NCI-H2227 treated with DMSO at 0.1 percent for 48 hours (cell line): Measurements from ENCODE around the gene FBXO4.

Source experiments
- DNase-seq: peaks from one replicate; lab custom pipeline; 2025; lab: John Stamatoyannopoulos, UW

Gene FBXO4, protein sequence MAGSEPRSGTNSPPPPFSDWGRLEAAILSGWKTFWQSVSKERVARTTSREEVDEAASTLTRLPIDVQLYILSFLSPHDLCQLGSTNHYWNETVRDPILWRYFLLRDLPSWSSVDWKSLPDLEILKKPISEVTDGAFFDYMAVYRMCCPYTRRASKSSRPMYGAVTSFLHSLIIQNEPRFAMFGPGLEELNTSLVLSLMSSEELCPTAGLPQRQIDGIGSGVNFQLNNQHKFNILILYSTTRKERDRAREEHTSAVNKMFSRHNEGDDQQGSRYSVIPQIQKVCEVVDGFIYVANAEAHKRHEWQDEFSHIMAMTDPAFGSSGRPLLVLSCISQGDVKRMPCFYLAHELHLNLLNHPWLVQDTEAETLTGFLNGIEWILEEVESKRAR

GRCh38 chr5:41924872-41925554 lies at the start of gene FBXO4:
FBXO4 (plus strand) TSS chr5:41925281; CDS start chr5:41925310, 29 bp downstream.
- DNase-seq: peak; percentile 76

DNA sequence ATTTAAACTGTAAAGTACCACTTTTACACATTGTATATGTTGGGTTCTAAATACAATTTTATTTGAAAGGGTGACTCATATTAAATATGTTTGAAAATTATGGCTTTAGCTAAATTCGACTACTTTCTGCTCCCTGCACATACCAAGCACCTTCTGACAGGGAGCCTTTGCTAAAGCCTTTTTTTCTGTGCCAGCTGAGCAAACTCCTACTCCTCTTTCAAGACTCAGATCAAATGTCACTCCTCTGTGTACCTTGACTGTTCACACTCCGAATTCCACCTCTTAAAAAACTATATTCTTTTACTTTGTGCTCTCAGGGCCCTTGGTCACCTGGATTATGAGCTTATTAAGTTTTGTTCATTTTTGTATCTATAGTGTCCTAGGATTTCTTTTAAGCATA lies 48.4 kb upstream of the FBXO4 start:
- no peak for DNase-seq

DNA sequence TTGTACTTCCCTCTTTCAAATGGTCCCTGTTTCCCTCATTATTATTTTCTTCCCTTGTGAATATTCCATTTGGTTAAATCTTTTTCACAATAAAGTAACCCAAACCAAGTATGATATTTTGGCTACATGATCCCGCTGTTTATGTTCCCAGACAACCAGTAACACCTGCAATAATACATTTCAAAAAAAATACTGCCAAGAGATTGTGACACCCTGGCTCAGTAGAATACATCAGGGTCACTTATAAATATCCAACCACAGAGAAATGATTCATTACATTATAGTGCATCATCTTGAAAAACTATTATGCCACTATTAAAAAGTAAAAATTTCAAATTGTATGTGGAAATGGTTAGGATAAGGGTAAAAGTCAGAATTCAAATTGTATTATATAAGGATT lies 47.7 kb upstream of the FBXO4 start:
- no peak for DNase-seq

DNA sequence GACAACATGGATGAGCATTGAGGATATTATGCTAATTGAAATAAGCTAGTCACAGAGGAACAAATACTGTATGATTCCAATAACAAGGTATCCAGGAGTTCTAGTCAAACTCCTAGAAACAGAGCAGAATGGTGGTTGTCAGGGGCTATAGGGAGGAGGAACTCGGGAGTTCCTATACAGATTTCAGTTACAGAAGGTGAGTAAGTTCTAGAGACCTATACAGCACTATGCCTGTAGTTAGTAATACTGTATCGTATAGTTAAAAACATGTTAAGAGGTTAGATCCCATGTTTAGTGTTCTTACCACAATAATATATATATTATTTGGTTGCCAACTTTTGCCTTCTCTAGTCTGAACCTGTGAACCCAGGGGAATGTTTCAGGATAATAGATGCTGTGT lies 46.9 kb upstream of the FBXO4 start:
- DNase-seq: no peak

GRCh38 chr5:41878643-41879478 lies 46.2 kb upstream of the FBXO4 start:
- no peak for DNase-seq

DNA sequence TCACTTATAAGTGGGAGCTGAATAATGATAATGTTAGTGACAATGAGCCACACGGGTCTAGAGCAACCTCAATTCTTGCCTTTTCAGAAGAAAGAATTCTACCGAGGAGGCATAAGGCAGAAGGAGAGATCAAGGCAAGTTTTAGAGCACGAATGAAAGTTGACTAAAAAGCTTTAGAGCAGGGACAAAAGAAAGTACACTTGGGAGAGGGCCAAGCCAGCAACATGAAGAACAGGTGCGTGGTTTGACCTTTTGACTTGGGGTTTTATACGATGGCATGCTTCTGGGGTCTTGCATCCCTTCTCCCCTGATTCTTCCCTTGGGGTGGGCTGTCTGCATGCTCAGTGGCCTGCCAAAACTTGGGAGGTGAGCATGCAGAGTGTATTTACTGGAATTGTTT lies 42.3 kb upstream of the FBXO4 start:
- DNase-seq: no peak

GRCh38 chr5:41883243-41883642 lies 41.8 kb upstream of the FBXO4 start:
- DNase-seq: no peak

GRCh38 chr5:41883936-41884335 lies 41.1 kb upstream of the FBXO4 start:
- DNase-seq: no peak

GRCh38 chr5:41885286-41885685 lies 39.8 kb upstream of the FBXO4 start:
- DNase-seq: no peak

DNA sequence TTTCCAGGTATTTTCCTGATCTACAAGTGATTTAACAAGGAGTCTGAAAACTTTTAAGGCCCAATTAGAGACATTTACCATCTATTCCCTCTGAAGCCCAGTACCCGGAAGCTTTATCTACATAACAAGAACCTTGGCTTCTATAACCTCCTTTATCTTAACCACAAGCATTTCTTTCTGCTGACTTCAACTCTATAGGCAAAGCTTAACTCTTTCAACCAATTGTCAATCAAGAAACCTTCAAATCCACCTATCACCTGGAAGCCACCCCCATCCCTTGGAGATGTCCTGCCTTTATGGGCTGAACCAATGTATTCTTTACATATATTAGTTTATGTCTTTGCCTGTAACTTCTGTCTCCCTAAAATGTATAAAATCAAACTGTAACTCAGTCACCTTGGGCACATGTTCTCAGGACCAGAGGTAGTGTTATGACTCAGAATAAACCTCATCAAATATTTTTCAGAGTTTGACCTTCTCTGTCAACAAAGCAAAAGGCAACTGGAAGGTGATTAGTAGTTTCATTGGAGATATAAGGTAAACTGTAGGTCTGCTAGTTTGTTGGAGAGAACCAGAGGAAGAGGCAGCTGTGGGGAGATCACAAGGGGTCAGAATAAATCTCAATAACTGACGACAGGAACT lies 33.9 kb upstream of the FBXO4 start:
- DNase-seq: no peak

- DNase-seq: no peak
Observed at GRCh38 chr5:41892031-41892430, 33.0 kb upstream of the FBXO4 start.

DNA sequence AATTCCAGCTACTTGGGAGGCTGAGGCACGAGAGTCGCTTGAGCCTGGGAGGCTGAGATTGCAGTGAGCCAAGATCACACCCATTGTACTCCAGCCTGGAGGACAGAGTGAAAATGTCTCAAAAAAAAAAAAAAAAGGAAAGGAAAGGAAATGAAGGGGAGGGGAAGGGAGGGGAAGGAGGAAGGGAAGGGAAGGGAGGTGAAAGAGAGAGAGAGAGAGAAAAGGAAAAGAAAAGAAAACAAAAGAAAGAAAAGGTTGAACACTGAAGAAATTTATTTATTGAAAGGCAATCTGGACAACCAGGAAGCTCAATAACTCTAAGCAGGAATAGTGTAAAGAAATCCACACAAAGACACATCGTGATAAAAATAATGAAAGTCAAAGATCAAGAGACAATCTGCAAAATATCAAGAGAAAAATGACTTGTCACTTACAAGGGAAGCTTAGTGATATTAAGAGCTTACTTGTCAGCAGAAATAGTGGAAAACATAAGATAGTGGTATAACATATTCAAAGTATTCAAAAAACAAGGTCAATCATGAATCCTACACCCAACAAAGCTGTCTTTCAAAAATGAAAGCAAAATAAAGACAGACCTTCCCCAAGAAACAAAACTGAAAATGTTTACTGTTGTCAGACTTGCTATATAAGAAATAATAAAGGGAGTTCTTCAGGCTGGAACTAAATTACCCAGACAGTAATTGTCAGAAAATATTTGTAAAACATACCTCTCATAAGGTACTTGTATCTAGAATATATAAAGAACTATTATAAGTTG lies 31.8 kb upstream of the FBXO4 start:
- no peak for DNase-seq

DNA sequence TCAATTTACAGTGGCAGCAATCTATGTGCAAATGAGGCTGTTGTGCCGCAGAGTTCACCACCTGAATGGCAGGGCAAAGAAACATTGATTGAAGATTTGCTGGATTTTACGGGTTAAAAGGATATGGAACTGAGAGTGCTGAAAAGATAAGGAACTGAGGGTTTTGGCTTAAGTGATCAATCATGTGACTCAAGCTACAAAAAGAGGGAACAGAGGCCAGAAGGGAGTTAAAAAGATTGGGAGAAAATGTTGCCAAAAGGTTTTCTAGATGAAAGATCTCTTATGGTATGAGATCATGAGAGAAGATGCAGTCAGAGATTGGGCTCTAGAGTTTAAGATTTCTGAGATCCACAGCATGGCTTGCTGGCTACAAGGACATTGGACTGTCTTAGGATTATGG lies 28.9 kb upstream of the FBXO4 start:
- DNase-seq: no peak

DNA sequence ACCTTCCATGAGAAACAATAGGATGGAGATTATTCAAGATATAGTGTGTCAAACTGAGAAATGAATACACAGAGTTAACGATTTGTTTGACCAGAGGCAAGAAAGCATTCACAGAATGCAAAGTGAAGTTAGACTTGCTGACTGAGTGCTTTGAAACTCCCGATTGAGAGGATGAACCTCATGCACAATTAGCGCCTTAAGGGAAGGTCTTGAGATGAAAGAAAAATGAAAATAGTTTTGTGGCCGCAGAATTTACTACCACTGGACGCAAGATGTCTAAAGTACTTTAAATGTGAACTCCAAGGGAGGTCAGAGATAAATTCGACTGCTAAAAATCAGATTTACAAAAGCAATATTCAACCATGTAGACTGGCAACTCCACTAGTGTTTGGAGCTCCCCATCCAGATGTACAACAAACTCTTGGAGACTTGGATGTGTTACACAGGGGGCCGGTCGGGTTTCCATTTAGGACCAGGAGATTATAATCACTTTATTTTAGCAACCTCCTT lies 21.6 kb upstream of the FBXO4 start:
- DNase-seq: no peak

GRCh38 chr5:41903892-41904799 lies 20.9 kb upstream of the FBXO4 start, which contains the start of gene RIMOC1:
RIMOC1 (plus strand) TSS chr5:41904344; CDS start chr5:41904368, 24 bp downstream.
- DNase-seq: peak; percentile 100

DNA sequence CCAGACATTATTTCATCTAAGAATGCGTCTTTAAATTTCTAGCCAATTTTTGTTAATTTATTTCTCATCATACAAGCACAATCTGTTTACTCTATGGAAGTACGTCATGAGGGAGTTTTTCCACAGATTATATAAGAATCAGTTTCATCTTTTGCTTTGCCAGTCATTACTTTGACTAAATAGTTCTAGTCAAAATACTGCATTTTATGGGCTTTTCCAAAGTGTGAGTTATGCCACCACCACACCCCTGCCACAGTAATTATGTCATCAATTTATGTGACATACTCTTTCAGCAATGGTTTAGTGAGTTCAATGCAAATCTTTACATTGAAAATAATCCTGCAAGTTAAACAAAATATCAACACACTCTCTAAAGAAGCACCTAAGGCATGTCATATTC lies 18.9 kb upstream of the FBXO4 start:
- no peak for DNase-seq

GRCh38 chr5:41908374-41909079 lies 16.6 kb upstream of the FBXO4 start:
- DNase-seq: no peak

DNA sequence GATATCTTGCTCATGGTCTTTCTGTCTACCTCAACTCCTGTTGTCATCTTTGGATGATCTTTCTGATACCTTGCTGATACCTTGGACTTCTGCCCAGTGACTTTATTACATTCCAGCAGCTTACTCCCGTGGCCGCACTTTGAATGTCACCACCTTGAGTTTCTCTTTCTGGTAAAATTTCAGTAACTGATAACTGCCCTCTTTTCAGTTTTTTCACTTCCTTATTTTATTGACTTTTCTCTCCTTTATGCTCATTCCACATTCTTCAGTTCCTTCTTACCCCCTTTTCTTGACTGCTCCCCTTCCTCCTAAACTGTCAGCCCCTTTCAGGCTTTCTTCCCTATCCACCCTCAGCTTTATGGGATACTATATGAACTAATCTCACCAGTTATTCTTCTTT lies 7.0 kb upstream of the FBXO4 start:
- DNase-seq: no peak

DNA sequence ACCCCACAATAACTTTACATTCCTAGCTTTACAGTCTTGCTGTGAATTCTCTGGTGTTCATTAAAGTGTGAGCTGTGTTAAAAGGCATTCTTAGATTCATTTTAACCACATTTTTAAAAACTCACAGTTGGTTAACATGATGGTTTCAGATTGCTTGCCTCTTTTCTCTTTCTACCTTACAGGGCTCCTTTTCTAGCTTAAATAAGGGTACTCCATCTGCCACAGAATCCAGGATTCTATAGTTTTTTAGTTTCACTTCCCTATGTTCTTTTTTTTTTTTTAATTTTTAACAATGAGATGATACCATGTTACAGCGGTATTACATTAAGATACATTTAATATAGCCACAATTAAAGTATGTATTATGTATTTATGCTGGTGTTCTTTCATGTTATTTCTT lies 3.9 kb upstream of the FBXO4 start:
- DNase-seq: no peak
